Loucy (cell line): ENCODE results near the gene PDE2A.

Source experiments
- H2AFZ ChIP-seq: fragments of 200-600 bp; sonication (generic); 2 replicates; pipeline ENCODE4 v1.6.0; 2016; ENCODE audit warnings: antibody characterized with exemption, mild to moderate bottlenecking, low read length, moderate library complexity
- H3F3A ChIP-seq: fragments of 200-600 bp; 2 replicates; pipeline ENCODE4 v1.6.0; 2016; ENCODE audit warnings: antibody characterized with exemption, low read depth, mild to moderate bottlenecking
- H3K27me3 ChIP-seq: fragments of 200-600 bp; sonication (generic); 2 replicates; pipeline ENCODE4 v1.6.1; 2014; ENCODE audit warnings: low read length, mild to moderate bottlenecking; ENCODE audit not compliant: insufficient read depth, poor library complexity, severe bottlenecking
- H3K36me3 ChIP-seq: fragments of 200-600 bp; sonication (generic); 2 replicates; pipeline ENCODE4 v1.6.1; 2016; ENCODE audit warnings: low read length; ENCODE audit not compliant: insufficient read depth
- H3K4me1 ChIP-seq: fragments of 200-600 bp; sonication (generic); 2 replicates; pipeline ENCODE4 v1.5.1; 2014; ENCODE audit warnings: low read length, mild to moderate bottlenecking; ENCODE audit not compliant: insufficient read depth, poor library complexity, severe bottlenecking
- H3K4me2 ChIP-seq: fragments of 200-600 bp; sonication (generic); 2 replicates; pipeline ENCODE4 v1.6.0; 2014; ENCODE audit warnings: antibody characterized with exemption, low read length, low read depth, mild to moderate bottlenecking; ENCODE audit not compliant: poor library complexity, severe bottlenecking
- H3K4me3 ChIP-seq: fragments of 200-600 bp; sonication (generic); 2 replicates; pipeline ENCODE4 v1.5.1; 2014; ENCODE audit warnings: low read length, mild to moderate bottlenecking, mixed read lengths; ENCODE audit not compliant: poor library complexity, severe bottlenecking
- H3K79me2 ChIP-seq: fragments of 200-600 bp; sonication (generic); 2 replicates; pipeline ENCODE4 v1.6.1; 2014; ENCODE audit warnings: low read length; ENCODE audit not compliant: insufficient read depth
- H3K9ac ChIP-seq: fragments of 200-600 bp; sonication (generic); 2 replicates; pipeline ENCODE4 v1.6.0; 2014; ENCODE audit warnings: mild to moderate bottlenecking, low read depth, low read length, moderate library complexity; ENCODE audit not compliant: poor library complexity, severe bottlenecking
- H3K9me2 ChIP-seq: fragments of 200-600 bp; sonication (generic); replicated peaks from 2 replicates; pipeline ENCODE4 v1.6.1; 2016; ENCODE audit warnings: low read depth, low read length, mixed read lengths
- H3K9me3 ChIP-seq: fragments of 200-600 bp; sonication (generic); 2 replicates; pipeline ENCODE4 v1.6.1; 2014; ENCODE audit warnings: mild to moderate bottlenecking, antibody characterized with exemption, low read length, low read depth; ENCODE audit not compliant: insufficient read depth
- H4K20me1 ChIP-seq: fragments of 200-600 bp; sonication (generic); 2 replicates; pipeline ENCODE4 v1.6.0; 2014; ENCODE audit warnings: antibody characterized with exemption, low read length, mild to moderate bottlenecking; ENCODE audit not compliant: insufficient read depth, poor library complexity, severe bottlenecking
- CTCF ChIP-seq: fragments of 200-600 bp; sonication (generic); conservative IDR thresholded peaks from 2 replicates; pipeline ENCODE4 v1.5.1; 2014; ENCODE audit warnings: mild to moderate bottlenecking, antibody characterized with exemption, low read length
- EZH2phosphoT487 ChIP-seq: fragments of 200-600 bp; IDR thresholded peaks from 2 replicates; pipeline ENCODE4 v1.6.1; 2018; ENCODE audit warnings: antibody characterized with exemption, mild to moderate bottlenecking, moderate library complexity, borderline replicate concordance

Gene PDE2A

DNA sequence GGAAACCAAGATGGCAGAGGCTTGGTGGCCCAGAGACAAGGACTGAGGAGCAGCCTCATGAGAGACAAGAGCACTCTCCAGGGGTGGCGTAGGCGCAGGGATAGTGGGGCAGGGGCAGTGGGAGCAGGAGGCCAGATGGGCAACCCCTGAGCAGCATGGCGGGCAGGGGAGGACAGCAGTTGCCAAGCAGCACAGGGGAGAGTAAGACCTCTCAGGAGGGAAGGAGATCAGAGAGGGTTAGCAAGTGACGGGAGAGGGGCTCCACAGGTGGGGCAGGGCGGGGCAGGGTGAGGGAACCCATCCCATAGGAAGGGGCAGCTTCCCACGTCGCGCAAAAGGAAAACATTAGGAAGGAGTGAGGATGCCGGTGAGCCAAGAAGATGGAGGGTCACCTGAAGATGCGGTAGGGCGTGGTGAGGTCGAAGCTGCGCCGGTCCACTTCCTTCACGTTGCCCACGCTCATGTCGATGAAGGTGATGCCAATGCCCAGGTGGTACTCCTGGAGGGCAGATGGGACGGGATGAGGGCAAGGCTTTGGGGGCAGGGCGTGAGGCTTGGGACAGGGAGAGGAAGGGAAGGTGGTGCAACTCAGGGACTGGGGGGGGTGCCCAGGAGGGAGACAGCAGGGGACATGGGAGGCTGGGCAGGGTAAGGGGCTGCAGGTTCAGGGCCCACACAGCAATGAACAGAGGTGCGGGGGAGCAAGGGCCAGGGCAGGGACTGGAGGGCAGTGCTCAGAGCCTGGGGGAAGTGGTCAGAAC, 35.4 kb upstream of the PDE2A start:
- Histone ChIP-seq H2AFZ (no peak overlapping the region), H3K27me3 (no peaks in the 10 kb centered on the region), H3K9ac (no peak overlapping the region), H4K20me1 (peaks cover 7% of the 10 kb centered on the region), H3F3A (no peaks in the 10 kb centered on the region), H3K9me3 (no peaks in the 10 kb centered on the region), H3K4me1 (no peaks in the 10 kb centered on the region), H3K9me2 (no peaks in the 10 kb centered on the region), H3K79me2 (peaks cover 15% of the 10 kb centered on the region; the same call in 1 of the 2 replicates), H3K36me3 (peaks cover 76% of the 10 kb centered on the region; the same call in 1 of the 2 replicates), H3K4me3 (no peak overlapping the region), H3K4me2 (no peak overlapping the region)
- TF ChIP-seq CTCF, result no peak

- H3K36me3 ChIP-seq, result peaks cover 83% of the 10 kb centered on the region; the same call in 1 of the 2 replicates
- H3K27me3 ChIP-seq, result no peaks in the 10 kb centered on the region
- H3K4me2 ChIP-seq, result no peak overlapping the region
- no peak overlapping the region for H2AFZ ChIP-seq
- no peak overlapping the region for H3K9ac ChIP-seq
- no peaks in the 10 kb centered on the region for H3K9me3 ChIP-seq
- no peaks in the 10 kb centered on the region for H3K79me2 ChIP-seq
- H3K4me3 ChIP-seq, result no peak overlapping the region
- no peaks in the 10 kb centered on the region for H3K9me2 ChIP-seq
- no peaks in the 10 kb centered on the region for H3K4me1 ChIP-seq
- TF ChIP-seq EZH2phosphoT487, result no peak
- TF ChIP-seq CTCF, result no peak
- H3F3A ChIP-seq, result no peaks in the 10 kb centered on the region
- no peaks in the 10 kb centered on the region for H4K20me1 ChIP-seq
These were observed 32.8 kb upstream of the PDE2A start for GRCh38 chr11:72707032-72707431.

- TF ChIP-seq EZH2phosphoT487 (no peak), CTCF (no peak)
- Histone ChIP-seq H3K36me3 (peaks cover 83% of the 10 kb centered on the region; the same call in 1 of the 2 replicates), H3F3A (no peaks in the 10 kb centered on the region), H3K79me2 (no peaks in the 10 kb centered on the region), H3K9ac (no peak overlapping the region), H4K20me1 (no peaks in the 10 kb centered on the region), H3K4me2 (no peak overlapping the region), H3K27me3 (no peaks in the 10 kb centered on the region), H2AFZ (no peak overlapping the region), H3K9me3 (no peaks in the 10 kb centered on the region), H3K4me1 (no peaks in the 10 kb centered on the region), H3K4me3 (no peak overlapping the region), H3K9me2 (no peaks in the 10 kb centered on the region)
These were observed 32.4 kb upstream of the PDE2A start for GRCh38 chr11:72706579-72706978.
